Stimulated activated CD8-positive, alpha-beta memory T cell treated with anti-CD3 and anti-CD28 coated beads, Interleukin-15, amount 100 ng/mL, for 4 hours (primary cell): ENCODE results near the gene IRF2BP2.
"Not testable (repeated sequence)": the region's sequence is repeated elsewhere in the genome, so short reads cannot be mapped to it uniquely, and the experiment has no call there.

Source experiments
- DNase-seq, 2 donors: peaks; one replicate each; pipeline ENCODE4 v3.0.0-alpha.2; 2020; ENCODE audit warnings: low read depth in 2 of 2

Gene IRF2BP2

DNA sequence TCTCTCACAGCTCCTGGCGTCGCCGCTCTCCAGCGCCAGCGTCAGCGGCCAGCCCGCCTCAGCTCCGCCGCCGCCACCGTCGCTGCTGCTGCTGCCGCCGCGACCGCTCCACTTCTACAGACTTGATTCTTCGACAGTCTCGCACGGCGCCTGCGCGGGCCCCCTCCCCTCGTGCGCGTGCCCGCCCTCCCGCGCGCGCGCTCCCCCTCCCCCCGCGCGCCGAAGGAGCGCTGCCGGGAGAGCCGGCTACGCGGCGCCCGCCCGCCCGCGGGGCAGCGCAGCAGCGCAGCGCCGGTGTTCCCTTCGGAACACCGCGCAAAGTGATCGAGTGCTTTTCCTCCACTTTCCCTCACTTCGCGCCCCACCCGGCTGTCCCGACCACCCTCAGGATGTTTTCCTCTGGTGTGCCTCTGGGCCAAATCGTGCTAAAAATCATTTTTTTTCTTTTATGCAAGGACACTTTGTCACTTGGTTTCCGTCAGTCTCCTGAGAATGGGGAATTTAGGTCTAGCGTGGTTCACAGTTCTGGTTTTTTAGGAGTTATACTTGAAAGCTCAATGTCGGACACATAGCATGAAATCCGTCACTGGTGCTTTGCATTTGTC is at the start of gene IRF2BP2:
IRF2BP2 (minus strand) TSS at position 118 of the 605 bp plus-strand sequence. CDS start 684 bp downstream, outside the sequence.
- peak; percentile 35 to 74 for DNase-seq

DNA sequence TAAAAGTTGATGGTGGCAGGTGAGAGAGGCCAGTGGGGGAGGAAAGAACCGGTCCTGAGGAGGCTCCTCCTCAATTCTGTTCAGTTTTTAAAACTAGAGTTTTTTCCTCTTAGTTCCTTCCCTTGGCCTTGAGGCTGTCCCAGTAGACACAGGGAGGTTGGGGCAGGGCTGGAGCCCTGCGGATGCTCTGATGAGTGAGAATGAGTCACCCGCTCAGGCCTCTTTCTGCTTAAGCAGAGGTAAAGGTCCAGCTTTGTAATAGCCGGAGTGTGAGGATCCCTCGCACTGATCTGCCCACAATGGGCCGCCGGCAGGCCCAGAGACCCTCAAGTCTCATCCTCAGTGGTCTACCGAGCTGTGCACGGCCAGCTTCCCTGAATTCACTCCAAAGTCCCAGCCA is 49.6 kb upstream of the IRF2BP2 start:
- no peak for DNase-seq

DNA sequence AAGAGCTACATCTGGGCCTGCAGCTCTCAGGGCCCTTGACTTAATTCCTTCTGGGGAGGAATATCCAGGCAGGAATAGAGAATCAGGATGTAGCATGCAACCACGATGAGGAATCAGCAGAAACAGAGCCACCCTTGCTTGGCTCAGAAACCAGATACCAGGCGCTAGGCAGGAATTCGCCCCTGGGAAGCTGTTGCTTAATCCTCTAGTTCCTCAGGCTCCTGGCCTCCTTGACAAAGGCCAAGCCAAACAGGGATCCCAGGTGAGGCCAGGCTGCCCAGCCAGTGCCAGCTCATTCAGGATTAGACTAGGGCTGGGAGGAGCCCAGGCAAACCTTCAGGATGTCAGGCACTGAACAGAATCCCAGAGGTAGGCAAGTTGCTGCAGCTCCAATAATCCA is 48.2 kb upstream of the IRF2BP2 start:
- DNase-seq, result no peak

DNA sequence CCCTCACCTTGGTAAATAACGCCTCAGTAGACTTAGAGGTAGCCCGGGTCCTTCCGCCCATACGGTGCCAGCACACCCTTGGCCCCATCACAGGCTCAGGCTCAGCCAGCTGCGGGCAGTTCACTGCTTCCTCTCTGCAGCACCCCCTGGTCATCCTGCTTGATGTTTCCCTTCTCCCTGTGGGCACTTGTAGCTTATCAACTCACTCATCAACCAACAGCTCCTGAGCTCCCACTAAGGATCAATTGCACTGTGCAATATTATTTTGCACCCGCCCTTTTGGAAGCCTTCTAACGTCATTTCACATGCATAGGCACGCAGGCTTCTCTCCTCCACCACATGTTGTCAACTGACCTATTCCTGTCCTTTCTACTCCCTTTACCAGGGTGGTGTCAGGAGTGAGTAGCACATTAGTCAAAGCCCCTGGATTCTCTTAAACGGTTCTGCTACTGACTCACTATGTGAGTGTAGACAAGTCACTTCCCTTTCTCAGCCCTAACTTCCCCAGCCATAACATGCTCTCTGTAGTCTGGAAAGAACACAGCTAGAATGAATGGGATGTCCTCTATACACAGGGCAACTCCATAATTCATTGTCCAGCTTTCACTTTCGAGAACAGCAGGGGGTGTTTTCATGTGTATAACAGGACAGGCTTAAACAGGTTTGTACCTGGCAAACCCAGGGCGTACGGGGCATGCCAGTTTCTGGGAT is 47.1 kb upstream of the IRF2BP2 start:
- DNase-seq, result no peak

DNA sequence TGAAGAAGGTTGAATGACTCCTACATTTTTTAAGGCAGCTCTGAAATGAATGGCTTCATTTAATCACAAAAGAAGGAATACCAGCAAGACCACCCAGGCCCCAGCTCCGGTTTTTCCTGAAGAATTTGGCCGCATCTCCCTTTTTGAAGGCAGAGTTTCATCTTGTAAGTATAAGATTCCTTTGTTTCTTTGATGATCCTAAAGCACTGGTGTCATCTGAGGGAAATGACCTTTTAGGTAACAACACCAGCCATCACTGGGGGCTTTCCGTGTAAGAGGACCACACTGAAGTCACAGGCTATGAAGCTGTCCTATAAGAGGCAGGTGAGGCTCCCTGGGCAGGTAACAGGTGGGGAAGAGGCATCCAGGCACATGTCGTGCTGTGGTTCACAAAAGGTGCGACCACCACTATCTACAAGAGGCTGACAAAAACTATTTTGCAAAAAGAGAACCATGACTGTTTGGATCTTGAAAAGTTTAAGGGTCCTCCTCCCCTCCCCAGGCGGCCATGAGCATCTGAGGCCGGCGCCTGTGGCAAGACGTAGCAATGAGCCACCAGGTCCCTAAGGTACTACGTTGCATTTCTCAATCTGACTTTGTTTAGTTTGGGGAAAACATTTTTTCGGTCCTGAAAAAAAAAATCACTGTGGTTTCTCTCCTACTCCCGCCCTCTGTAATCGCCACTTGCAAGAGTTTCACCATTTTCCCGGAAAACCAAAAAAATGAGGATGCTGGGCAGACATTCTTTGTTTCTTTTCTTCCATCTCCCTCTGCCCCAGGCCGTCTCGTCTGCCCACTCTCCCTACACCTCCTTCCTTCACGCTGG is 46.3 kb upstream of the IRF2BP2 start:
- DNase-seq, result no peak

DNA sequence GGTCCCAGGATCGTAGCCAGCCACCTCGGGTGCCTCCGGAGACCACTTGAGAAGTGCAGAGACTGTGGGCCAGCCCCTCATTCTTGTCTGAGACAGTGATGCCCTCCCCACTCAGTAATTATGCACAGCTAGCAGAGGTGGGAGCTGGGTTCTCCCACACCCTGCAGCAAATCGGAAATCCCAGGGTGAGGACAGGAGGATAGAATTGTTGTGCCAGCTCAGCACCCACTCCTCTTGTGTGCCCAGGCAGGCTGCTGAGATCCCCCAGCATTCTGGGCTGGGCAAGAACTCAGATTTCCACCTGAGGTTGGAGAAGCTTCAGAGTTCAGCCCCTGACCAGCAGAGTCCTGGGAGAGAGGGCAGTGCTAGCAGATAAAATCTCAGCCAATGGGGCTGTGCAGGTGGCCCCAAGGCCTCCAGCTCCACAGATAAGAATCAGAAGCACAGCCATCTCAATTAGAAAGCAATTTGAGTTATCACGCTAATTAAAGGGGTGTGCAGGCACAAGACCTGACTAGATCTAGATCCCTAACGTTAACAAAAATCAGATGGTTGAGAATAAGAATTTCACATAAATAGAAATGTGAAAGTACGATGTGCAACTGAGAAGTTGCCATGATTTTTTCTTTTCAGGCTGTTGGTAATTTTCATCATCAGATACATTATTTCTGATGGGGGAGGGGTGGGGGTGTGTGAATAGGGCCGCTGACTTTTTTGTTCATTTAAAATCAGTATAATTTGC is 45.5 kb upstream of the IRF2BP2 start:
- DNase-seq, result no peak

DNA sequence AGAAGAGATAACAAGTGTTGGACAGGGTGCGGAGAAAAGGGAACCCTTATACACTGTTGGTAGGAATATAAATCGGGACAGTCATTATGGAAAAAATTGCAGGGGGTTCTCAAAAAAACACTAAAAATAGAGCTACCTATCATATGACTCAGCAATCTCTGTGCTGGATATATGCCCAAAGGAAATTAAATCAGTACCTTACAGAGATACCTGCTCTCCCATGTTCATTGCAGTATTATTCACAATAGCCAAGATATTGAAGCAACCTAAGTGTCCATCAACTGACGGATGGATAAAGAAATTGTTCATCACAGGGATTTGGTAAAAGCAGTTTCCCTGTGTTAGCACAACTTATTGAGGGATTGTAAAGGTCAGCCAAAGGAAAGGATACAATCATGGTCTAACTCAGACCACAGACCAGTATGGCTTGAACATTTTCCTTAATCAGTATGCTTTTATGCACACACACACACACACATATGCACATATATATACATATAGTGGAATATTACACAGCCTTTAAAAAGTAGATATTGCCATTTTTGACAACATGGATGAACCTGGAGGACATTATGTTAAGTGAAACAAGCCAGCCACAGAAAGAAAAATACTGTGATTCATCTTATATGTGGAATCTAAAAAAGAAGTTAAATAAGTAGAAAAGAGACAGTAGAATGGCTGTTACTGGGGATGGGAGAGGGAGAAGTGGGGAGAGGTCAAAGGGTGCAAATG is 44.2 kb upstream of the IRF2BP2 start:
- no peak for DNase-seq

DNA sequence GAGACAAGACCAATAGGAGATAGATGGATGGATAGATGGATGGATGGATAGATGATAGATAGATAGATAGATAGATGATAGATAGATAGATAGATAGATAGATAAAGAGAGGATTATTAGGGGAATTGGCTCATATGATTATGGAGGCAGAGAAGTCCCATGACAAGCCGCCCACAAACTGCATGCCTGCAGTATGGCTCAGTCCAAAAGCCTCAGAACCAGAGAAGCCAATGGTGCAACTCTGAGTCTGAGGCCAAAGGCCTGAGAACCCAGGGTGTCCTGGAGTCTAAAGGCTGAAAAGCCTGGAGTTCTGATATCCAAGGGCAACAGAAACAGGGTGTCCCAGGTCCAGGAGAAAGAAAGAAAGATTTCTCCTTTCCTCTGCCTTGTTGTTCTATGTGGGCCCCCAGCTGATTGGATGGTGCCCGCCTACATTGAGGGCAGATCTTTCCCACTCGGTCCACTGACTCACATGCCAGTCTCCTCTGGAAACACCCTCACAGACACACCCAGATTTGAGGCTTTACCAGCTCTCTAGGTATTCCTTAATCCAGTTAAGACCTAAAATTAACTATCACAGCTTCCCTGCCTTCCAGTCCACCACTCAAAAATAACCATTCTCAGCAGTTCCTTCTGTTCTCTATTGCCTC is 39.6 kb upstream of the IRF2BP2 start:
- no peak for DNase-seq

DNA sequence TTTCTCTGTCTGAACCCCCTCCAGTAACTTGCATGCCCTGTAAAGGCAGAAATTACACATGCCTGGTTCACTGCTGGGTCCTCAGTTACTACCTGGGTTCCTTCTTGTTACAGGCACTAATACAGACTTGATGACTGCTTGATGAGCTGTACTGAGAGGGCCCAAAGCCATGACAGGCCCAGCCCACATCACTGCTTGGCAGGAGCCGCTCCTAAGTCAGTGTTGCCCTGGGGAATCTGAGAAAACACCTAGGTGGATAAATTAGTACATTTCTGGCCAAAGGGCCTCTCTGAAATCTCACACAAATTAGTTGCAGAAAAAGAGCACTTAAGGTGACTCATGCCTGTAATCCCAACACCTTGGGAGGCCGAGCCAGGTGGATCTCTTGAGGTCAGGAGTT is 37.8 kb upstream of the IRF2BP2 start:
- DNase-seq, result no peak

DNA sequence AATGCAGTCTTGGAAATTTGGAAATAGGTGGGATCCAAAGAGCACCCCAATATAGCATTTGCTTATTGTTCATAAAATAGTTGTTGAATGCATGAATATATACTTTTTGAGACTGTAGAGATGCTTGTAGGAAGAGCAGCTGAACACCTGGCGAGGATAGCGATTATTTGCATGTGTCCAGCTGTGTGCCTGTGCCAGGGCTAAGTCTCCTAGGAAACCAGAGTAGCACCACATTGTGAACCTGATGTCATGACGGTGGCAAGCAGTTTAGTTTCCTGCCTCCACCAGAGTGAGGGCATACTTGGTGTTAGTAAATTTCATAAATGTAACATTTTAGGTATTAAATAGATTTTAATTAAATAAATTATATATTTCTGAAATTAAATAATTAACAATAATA is 37.3 kb upstream of the IRF2BP2 start:
- DNase-seq, result no peak

DNA sequence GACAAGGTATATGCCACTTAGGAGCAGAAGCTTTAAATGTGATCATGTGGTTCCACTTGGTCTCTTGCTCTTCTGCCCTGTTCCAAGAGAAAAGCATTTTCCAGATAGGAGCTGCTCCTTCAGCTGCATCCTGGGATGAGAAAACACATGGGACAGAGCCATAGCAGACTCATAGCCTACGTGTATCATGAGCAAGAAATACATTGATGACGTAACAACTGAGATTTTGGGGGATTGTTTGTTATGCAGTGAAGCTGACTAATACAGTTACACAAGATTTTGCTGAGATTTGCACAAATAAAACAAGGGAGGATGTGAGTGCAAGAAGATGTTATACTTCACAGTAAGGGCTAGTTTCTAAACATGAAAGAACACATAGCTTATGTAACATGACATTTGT is 36.0 kb upstream of the IRF2BP2 start:
- no peak for DNase-seq

DNA sequence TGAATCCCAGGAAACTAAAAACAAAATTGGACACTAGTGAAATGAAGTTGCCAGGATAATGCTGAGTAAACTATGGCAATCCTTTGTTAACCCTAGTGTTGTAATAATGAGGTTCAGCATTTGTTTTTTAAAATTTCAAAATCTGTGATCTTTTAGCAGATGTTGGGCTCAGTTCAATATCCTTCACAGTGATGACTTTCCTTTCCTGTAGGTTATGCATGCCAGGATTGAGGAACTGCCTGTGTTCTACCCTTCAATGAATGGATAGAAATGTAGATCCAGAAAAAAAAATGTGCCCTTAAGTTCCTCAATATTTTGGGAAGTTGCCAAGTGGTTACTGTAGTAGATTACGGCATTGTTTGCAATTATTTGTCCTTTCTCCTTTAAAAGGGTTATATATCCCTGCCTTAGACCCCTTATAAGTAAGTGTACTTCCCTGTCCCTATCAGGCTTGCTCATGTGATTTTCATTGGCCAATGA is 35.5 kb upstream of the IRF2BP2 start:
- DNase-seq, result no peak

DNA sequence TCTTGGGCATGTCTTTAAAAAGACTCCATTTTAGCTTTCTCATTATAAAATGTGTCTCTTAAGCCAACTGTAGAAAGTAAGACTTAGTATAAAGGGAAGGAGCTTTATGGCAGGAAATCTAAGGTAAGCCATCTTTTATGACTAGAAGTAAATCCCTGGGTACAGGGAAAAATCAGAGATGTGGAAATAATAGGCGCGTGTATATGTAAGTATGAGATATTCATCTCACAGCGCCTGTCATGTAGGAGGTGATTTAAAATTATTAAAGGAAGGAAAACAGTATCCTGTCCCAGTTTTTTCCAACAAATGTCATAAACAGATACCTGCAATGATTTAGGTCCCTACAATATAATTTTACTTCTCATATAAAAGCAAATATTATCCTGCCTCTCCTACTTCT is 35.0 kb upstream of the IRF2BP2 start:
- no peak for DNase-seq

DNA sequence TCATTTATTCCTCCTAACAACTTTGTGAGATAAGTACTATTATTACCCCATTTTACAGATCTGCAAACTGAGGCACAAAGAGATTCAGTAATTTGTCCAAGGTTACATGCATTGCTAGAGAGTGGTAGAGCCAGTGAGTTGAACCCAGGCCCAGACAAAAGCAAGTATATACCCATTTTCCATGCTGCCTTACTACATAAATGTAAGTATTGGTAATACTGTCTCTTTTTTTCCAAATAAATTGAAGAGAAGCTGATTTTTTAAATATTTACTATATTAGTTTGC is 33.8 kb upstream of the IRF2BP2 start:
- DNase-seq, result no peak

DNA sequence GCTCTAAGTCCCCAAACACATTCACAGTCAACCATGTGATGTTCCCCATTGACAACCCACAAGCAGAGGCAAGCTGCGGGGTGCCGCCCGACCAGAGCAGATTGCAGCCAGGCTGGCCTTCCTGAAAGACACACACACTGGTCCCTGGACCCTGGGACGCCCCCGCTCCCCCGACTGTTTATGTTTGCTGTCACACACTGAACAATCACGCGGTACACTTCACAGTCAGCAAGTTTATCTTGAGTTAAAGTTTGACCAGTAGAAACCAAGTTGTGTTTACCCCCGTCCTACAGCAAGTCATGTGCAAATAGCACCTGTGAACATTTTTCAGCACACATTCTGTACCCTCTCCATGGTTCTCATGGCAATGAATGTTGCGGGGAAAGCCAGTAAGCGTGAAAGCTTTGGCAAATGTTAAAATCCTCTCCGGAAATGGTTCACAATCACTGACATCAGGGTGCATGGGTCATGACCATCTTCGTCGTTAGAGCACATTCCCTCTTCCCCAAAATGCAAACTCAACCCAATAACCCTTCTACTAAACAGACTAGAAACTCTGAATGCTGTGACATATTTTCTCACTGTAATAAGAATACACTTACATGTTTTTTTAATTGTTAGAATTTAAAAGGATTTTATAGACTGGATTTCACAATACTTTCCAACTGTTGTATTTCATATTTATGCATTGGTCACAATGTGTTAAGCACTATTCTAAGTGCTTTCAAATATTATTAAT is 33.3 kb upstream of the IRF2BP2 start:
- DNase-seq, result no peak

DNA sequence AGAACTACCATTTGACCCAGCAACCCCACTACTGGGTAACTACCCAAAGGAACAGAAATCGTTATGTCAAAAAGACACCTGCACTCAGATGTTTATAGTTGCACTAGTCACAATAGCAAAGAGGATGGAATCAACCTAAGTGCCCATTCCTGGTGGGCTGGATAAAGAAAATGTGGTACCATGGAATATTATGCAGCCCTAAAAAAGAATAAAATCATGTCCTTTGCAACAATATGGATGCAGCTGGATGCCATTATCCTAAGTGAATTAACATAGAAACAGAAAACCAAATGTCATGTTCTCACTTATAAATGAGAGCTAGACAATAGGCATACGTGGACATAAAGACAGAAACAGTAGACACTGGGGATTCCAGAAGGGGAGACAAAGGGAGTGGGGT is 32.5 kb upstream of the IRF2BP2 start:
- no peak for DNase-seq

DNA sequence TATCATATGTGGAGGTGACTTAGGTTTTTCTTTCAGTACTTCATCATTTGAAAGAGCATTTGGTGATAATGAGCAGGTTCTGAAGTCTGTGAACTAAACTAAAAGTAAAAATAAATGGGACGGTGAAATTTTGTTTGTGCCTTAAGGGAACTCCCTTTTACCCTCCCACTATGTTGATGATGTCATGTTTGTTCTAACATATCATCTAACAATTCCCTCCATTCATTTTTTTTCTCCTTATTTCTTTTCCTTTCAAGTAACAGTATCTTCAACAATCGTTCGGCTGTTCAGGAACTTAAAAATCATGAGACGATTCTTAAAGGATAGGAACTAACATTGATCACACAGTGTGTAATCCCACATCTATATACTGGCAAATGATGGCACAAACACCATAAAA is 30.0 kb upstream of the IRF2BP2 start:
- DNase-seq, result no peak

DNA sequence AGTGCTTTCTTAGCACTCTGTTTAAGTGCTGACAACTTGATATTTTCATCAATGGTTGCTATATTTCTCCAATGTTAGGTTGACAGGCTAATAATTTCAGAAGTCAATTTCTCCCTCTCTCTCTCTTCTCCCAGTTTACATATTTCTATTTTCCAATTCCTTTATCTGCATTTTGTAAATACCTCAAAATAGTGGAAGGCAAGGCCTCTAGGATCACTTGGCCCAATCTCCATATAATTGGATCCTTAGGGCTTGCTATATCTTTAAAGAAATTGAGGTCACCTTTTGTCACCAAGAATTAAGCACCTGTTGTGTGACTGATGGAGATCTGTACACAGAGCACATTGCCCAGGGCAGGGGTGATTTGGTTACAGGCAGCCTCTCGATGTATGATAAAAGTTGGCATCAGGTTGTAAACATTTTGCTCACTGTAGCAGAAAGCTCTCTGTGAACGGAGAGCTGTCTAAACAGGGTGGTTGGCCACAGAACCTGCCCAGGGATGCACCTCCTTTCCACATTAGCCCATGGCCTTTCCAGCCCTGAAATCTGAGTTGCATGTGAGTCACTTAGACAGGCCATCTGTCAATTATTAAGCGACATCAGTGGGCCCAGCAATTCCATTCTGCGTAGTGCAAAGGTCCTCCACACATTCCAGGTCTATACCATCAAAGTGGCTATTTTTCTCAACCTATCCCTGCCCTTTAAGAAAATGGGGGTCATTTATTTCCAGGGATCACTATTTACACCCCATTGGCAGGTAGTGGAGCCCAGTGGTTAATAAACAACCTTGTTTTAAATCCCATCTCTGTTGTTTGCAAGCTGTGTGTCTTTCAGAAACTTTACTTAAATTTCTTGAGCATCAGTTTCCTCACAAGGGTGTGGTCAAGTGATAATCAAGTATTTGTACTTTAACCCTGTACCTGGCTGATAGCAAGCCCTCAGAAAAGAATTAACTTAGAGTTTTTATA is 29.1 kb upstream of the IRF2BP2 start:
- no peak for DNase-seq

DNA sequence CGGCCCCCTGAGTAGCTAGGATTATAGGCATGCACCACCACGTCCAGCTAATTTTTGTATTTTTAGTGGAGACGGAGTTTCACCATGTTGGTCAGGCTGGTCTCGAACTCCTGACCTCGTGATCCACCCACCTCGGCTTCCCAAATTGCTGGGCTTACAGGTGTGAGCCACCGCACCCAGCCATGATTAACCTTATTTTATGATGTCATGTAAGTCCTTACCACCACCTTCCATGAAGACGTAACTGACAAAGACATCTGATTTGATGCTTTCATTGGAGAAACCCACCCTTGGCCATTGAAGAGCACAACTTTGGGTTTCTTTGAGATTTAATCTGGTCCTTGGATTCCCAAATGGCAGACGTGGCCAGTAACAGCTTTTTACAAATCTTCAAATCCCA is 24.9 kb upstream of the IRF2BP2 start:
- not testable (repeated sequence) for DNase-seq
